Spleen (tissue), 11 donors: ENCODE measurements around the gene UBE2D2. TPM values are rescaled to one million over a fixed set of nuclear protein-coding genes. Genes with fewer than 3 reads are reported as not detected.
"Not testable (repeated sequence)": the region's sequence is repeated elsewhere in the genome, so short reads cannot be mapped to it uniquely, and the experiment has no call there.

Experiments
- DNase-seq: peaks from one replicate; pipeline ENCODE4 v3.0.0-alpha.2; 2020
- H3K27ac ChIP-seq, 8 donors: fragments of 200-600 bp; sonication (generic) in 7 of 8; 1 replicate in 4 of 8; 2 replicates in 4 of 8; pipeline versions ENCODE4 v1.5.0 to v1.8.0; 2016 to 2021; ENCODE audit warnings: inconsistent platforms in 4 of 8, mild to moderate bottlenecking in 4 of 8, moderate library complexity in 1 of 8
- H3K27me3 ChIP-seq, 7 donors: fragments of 200-600 bp; sonication (generic) in 6 of 7; replicated peaks in 1 of 7; 1 replicate in 4 of 7; 2 replicates in 3 of 7; pipeline versions ENCODE4 v1.5.0 to v1.8.0; 2016 to 2021; ENCODE audit warnings: inconsistent platforms in 3 of 7, mild to moderate bottlenecking in 1 of 7
- H3K36me3 ChIP-seq, 6 donors: fragments of 200-600 bp; sonication (generic) in 5 of 6; 1 replicate in 4 of 6; 2 replicates in 2 of 6; pipeline versions ENCODE4 v1.5.0 to v1.8.0; 2016 to 2021; ENCODE audit warnings: inconsistent platforms in 2 of 6
- H3K4me1 ChIP-seq, 6 donors: fragments of 200-600 bp; sonication (generic) in 5 of 6; 1 replicate in 3 of 6; 2 replicates in 3 of 6; pipeline versions ENCODE4 v1.5.0 to v1.8.0; 2016 to 2021; ENCODE audit warnings: inconsistent platforms in 3 of 6
- H3K4me3 ChIP-seq, 8 donors: fragments of 200-600 bp; sonication (generic) in 7 of 8; 1 replicate in 4 of 8; 2 replicates in 4 of 8; pipeline versions ENCODE4 v1.5.0 to v1.8.0; 2016 to 2021; ENCODE audit warnings: inconsistent platforms in 4 of 8, mild to moderate bottlenecking in 4 of 8, moderate library complexity in 2 of 8
- H3K9me3 ChIP-seq, 8 donors: fragments of 200-600 bp; sonication (generic) in 7 of 8; 1 replicate in 4 of 8; 2 replicates in 4 of 8; pipeline versions ENCODE4 v1.5.0 to v1.8.0; 2016 to 2021; ENCODE audit warnings: inconsistent platforms in 4 of 8
- POLR2A ChIP-seq, 3 donors: fragments of 450-650 bp; IDR thresholded peaks; one replicate each; pipeline ENCODE4 v1.5.1; 2017; ENCODE audit warnings: antibody characterized with exemption in 3 of 3, mild to moderate bottlenecking in 1 of 3
- POLR2AphosphoS5 ChIP-seq, 3 donors: sonication (generic); formaldehyde crosslinking; IDR thresholded peaks; one replicate each; pipeline ENCODE4 v1.5.1; 2017; ENCODE audit warnings: antibody characterized with exemption in 3 of 3
- WGBS, 5 donors: extraction: QIAGEN DNeasy Blood & Tissue Kit in 3 of 5; methylation state at CpG; one replicate each; pipeline versions ENCODE4 v1.1.5 to v1.1.7; 2013 to 2018; 5-methylcytosine and 5-hydroxymethylcytosine counted together
- intact Hi-C: fragments of 100-400 bp; cut with DNase I; formaldehyde crosslinking; loops from one replicate; pipeline ENCODE4 v1.15.0; 2023; ENCODE audit warnings: low total_unique reads
- polyA plus RNA-seq, 3 donors: library from polyadenylated mRNA; stranded (reverse); fragments of 200-250 nt; gene quantifications; one replicate each; pipeline ENCODE4 v1.2.1, GENCODE V29; 2013
- total RNA-seq, 7 donors: library from RNA; depleted of rRNA in 3 of 7; stranded (reverse); fragments of >200 nt in 3 of 7; fragmentation: NEBNext Ultra II Directional in 4 of 7; extraction: Animal tissue kit (Norgen Biotek cat#: 25700) in 4 of 7; gene quantifications; one replicate each; pipeline versions ENCODE4 v1.1.0 to v1.2.1, GENCODE V29; 2016 to 2021
- TF ChIP-seq, protein P1 (sequence below), 11 experiments: fragments of 200-600 bp in 7 of 11; fragments of 450-650 bp in 4 of 11; sonication (generic) in 4 of 11; IDR thresholded peaks in 8 of 11; conservative IDR thresholded peaks in 3 of 11; 1 replicate in 7 of 11; 2 replicates in 4 of 11; pipeline versions ENCODE4 v1.4.0 to v1.8.0; 2016 to 2021; ENCODE audit warnings: antibody characterized with exemption in 11 of 11, inconsistent platforms in 4 of 11, mild to moderate bottlenecking in 1 of 11
- donor health status: healthy with polysubstance abuse.
- donor health status: DM: no; HTN: no; CAD: no; lungs with moderate emphysema.
- donor health status: DM: no; HTN: no; CAD: no.
- donor health status: Bipolar disorder and iron deficiency.
- donor health status: healthy.
- donor health status: DM: no; HTN: no; CAD: no.
- donor health status: DM: yes; HTN: yes; CAD: no.

UBE2D2 gene
- total and polyA plus RNA-seq, 10 donors: 64.3 to 132 (median 98.2) TPM

DNA sequence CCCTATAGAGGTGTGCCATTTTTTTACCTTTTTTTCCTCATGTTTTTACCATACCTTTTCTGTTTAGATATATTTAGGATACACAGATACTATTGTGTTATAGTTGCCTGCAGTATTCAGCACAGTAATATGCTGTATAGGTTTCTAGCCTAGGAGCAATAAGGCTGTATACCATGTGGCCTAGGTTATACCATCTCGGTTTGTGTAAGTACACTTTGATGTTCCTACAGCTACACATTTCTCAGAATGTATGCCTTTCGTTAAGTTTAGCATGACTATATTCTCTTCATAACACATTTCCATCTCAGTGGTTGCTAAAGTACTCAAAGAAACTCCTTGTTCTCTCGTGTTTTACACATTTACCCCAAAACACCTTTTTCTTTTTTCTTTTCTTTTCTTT is 23.0 kb downstream of the UBE2D2 start:
- Histone ChIP-seq H3K27ac (no peak overlapping the region), H3K27me3 (no peaks in the 10 kb centered on the region), H3K36me3 (peaks cover 0 to 53% (median 5%) of the 10 kb centered on the region in 6 donors), H3K4me1 (peaks cover 4 to 96% (median 63%) of the 10 kb centered on the region in 6 donors), H3K4me3 (no peak overlapping the region), H3K9me3 (no peaks in the 10 kb centered on the region)
- intact Hi-C loops: no loop called here
- DNase-seq: no peak
- TF ChIP-seq POLR2A (IDR thresholded peaks at IDR 0.05) (no peak), POLR2AphosphoS5 (IDR thresholded peaks at IDR 0.05) (no peak)
- TF ChIP-seq, protein P1, sequence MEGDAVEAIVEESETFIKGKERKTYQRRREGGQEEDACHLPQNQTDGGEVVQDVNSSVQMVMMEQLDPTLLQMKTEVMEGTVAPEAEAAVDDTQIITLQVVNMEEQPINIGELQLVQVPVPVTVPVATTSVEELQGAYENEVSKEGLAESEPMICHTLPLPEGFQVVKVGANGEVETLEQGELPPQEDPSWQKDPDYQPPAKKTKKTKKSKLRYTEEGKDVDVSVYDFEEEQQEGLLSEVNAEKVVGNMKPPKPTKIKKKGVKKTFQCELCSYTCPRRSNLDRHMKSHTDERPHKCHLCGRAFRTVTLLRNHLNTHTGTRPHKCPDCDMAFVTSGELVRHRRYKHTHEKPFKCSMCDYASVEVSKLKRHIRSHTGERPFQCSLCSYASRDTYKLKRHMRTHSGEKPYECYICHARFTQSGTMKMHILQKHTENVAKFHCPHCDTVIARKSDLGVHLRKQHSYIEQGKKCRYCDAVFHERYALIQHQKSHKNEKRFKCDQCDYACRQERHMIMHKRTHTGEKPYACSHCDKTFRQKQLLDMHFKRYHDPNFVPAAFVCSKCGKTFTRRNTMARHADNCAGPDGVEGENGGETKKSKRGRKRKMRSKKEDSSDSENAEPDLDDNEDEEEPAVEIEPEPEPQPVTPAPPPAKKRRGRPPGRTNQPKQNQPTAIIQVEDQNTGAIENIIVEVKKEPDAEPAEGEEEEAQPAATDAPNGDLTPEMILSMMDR (IDR thresholded peaks at IDR 0.05 in 8 of 11, conservative IDR thresholded peaks at IDR 0.05 in 3 of 11): no peak
- 66 to 81% (median 76%) methylated on average over 3 of the region's 3 CpGs for WGBS, 5 donors

- 88 to 97% (median 92%) methylated on average over 5 of the region's 5 CpGs for WGBS, 5 donors
- H3K9me3 ChIP-seq, H3K4me3 ChIP-seq, DNase-seq, H3K27me3 ChIP-seq, intact Hi-C loops: not testable (repeated sequence)
- Histone ChIP-seq H3K36me3 (peaks cover 0 to 43% (median 5%) of the 10 kb centered on the region in 6 donors), H3K4me1 (peaks cover 12 to 98% (median 65%) of the 10 kb centered on the region in 6 donors), H3K27ac (peak overlapping the region in 1 of 8 donors; percentile 4)
Measured at GRCh38 chr5:139588116-139588515, 27.0 kb downstream of the UBE2D2 start.

DNA sequence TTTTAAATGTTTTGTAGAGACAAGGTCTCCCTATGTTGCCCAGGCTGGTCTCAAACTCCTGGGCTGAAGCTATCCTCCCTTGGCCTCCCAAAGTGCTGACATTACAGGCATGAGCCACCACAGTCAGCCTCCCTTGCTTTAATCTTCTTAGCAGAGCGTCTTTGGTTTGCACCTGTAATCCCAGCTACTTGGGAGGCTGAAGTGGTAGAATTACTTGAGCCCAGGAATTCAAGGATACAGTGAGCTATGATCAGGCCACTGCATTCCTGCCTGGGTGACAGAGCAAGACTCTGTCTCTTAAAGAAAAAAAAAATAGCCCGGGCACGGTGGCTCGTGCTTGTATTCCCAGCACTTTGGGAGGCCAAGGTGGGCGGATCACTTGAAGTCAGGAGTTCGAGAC is 27.8 kb downstream of the UBE2D2 start:
- H3K27me3 ChIP-seq: no peaks in the 10 kb centered on the region
- intact Hi-C loops: no loop called here

DNA sequence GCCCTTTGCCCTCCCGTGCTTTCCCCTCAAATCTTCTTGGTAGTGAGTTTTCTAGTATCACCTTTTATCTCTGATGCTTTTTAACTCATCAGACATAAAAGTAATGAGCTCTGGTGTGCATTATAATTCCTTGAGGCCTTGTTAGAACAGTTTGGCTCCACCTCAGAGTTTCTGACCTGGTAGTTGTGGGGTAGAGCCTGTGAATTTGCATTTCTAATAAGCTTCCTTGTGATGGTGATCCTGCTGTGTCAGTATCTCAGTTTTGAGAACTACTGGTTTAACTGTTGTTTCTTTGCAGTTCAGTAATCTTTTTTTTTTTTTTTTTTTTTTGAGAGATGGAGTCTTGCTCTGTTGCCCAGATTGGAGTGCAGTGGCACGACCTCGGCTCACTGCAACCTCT is 31.1 kb downstream of the UBE2D2 start:
- intact Hi-C loops: no loop called here
- TF ChIP-seq POLR2A (IDR thresholded peaks at IDR 0.05) (no peak), POLR2AphosphoS5 (IDR thresholded peaks at IDR 0.05) (no peak)
- TF ChIP-seq, protein P1 (IDR thresholded peaks at IDR 0.05 in 8 of 11, conservative IDR thresholded peaks at IDR 0.05 in 3 of 11): no peak
- WGBS, 5 donors: 78 to 89% (median 86%) methylated on average over 3 of the region's 3 CpGs

More for the DNA sequence above, 27.8 kb downstream of the UBE2D2 start:
- peaks cover 16 to 98% (median 67%) of the 10 kb centered on the region in 6 donors for H3K4me1 ChIP-seq
- no peaks in the 10 kb centered on the region for H3K9me3 ChIP-seq
- no peak overlapping the region for H3K4me3 ChIP-seq
- no peak for TF ChIP-seq POLR2A (IDR thresholded peaks at IDR 0.05)
- TF ChIP-seq POLR2AphosphoS5 (IDR thresholded peaks at IDR 0.05): no peak
- TF ChIP-seq, protein P1 (IDR thresholded peaks at IDR 0.05 in 8 of 11, conservative IDR thresholded peaks at IDR 0.05 in 3 of 11): no peak
- DNase-seq: no peak
- H3K27ac ChIP-seq: peak overlapping the region in 3 of 8 donors; percentile 14 to 41 (median 41)
- H3K36me3 ChIP-seq: peaks cover 0 to 34% (median 5%) of the 10 kb centered on the region in 6 donors
- WGBS, 5 donors: 88 to 97% (median 93%) methylated on average over 6 of the region's 6 CpGs

DNA sequence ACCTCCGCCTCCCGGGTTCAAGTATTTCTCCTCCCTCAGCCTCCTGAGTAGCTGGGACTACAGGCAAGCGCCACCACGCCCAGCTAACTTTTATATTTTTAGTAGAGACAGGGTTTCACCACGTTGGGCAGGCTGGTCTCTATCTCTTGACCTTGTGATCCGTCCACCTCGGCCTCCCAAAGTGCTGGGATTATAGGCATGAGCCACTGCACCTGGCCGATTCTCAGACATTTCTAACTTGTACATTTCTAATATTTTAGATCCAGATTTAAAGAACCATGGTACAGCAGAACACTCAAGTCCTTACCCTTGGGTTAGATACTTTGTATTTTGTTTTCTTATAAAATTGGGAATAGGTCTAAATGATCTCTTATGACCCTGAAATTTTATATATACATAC is 31.9 kb downstream of the UBE2D2 start:
- WGBS, 5 donors: 80 to 89% (median 87%) methylated on average over 8 of the region's 8 CpGs
- peaks cover 16 to 95% (median 61%) of the 10 kb centered on the region in 6 donors for H3K4me1 ChIP-seq
- H3K27ac ChIP-seq, intact Hi-C loops, H3K4me3 ChIP-seq, DNase-seq, H3K27me3 ChIP-seq, H3K9me3 ChIP-seq: not testable (repeated sequence)
- peaks cover 0 to 15% (median 0%) of the 10 kb centered on the region in 6 donors for H3K36me3 ChIP-seq

More for the DNA sequence above, 31.1 kb downstream of the UBE2D2 start:
- no peak for DNase-seq
- Histone ChIP-seq H3K36me3 (peaks cover 0 to 18% (median 0%) of the 10 kb centered on the region in 6 donors), H3K9me3 (no peaks in the 10 kb centered on the region), H3K4me3 (no peak overlapping the region), H3K27me3 (no peaks in the 10 kb centered on the region), H3K4me1 (peaks cover 16 to 95% (median 60%) of the 10 kb centered on the region in 6 donors), H3K27ac (peak overlapping the region in 2 of 8 donors; percentile 3 to 37)
